ENCODE measurements around the gene DLK1.

- no peak for TF ChIP-seq CTCF (conservative IDR thresholded peaks at IDR 0.05)
- no peak for TF ChIP-seq ZFX (IDR thresholded peaks at IDR 0.05)
Measured at GRCh38 chr14:100693877-100694578, 32.7 kb upstream of the DLK1 start.
